H1 (cell line): ENCODE data around the gene TNFAIP2. TPM values are rescaled to one million over a fixed set of nuclear protein-coding genes. Genes with fewer than 3 reads are reported as not detected.

Source experiments
- CTCF ChIA-PET: fragments of 300-600 bp; sonication (Branson Sonifier 250); formaldehyde crosslinking; loops from one replicate; lab custom pipeline; 2021; ENCODE audit not compliant: partially characterized antibody; lab: Charles Lee
- POLR2A ChIA-PET: fragments of 300-600 bp; sonication (Branson Sonifier 250); formaldehyde crosslinking; loops from one replicate; lab custom pipeline; 2021; ENCODE audit warnings: inconsistent platforms; ENCODE audit not compliant: partially characterized antibody; lab: Charles Lee
- DNase-seq, 2 experiments: peaks; one replicate each; pipeline versions ENCODE4 v3.0.0 to v3.0.0-alpha.2; 2010 to 2022; ENCODE audit warnings: low spot score in 2 of 2, low read depth in 1 of 2, mixed read lengths in 1 of 2
- FAIRE-seq: peaks from 2 replicates; lab custom pipeline; 2011; peaks lifted over from hg19 to GRCh38; lab: Jason Lieb, UNC
- H2AFZ ChIP-seq: 2 replicates; pipeline ENCODE4 v1.8.1; 2012; ENCODE audit warnings: low read length, inconsistent platforms
- H2AK5ac ChIP-seq: 2 replicates; pipeline ENCODE4 v1.6.1; 2013; ENCODE audit warnings: low read depth, low read length
- H2BK120ac ChIP-seq: replicated peaks from 2 replicates; pipeline ENCODE3; 2013; ENCODE audit warnings: low read depth, low read length, inconsistent platforms
- H2BK12ac ChIP-seq: 2 replicates; pipeline ENCODE4 v1.6.1; 2013; ENCODE audit warnings: low read depth, low read length
- H2BK15ac ChIP-seq: 2 replicates; pipeline ENCODE4 v1.6.1; 2013; ENCODE audit warnings: low read length
- H2BK20ac ChIP-seq: 2 replicates; pipeline ENCODE4 v1.6.1; 2013; ENCODE audit warnings: low read length
- H2BK5ac ChIP-seq: 2 replicates; pipeline ENCODE4 v1.6.1; 2013; ENCODE audit warnings: low read depth, low read length
- H3K14ac ChIP-seq: 2 replicates; pipeline ENCODE4 v1.6.1; 2013; ENCODE audit warnings: inconsistent platforms; ENCODE audit not compliant: insufficient read length
- H3K18ac ChIP-seq: 2 replicates; pipeline ENCODE4 v1.6.1; 2013; ENCODE audit warnings: low read length; ENCODE audit errors: extremely low read depth
- H3K23ac ChIP-seq: 2 replicates; pipeline ENCODE4 v1.6.1; 2013; ENCODE audit warnings: inconsistent platforms; ENCODE audit not compliant: insufficient read length
- H3K23me2 ChIP-seq: 2 replicates; pipeline ENCODE4 v1.6.1; 2013; ENCODE audit warnings: low read depth, low read length
- H3K27ac ChIP-seq: 2 replicates; pipeline ENCODE4 v1.6.1; 2011; ENCODE audit warnings: low read depth, low read length, inconsistent platforms
- H3K27me3 ChIP-seq, 4 experiments: replicated peaks in 1 of 4; 1 replicate in 1 of 4; 2 replicates in 3 of 4; pipeline versions ENCODE4 v1.6.1 to v1.8.1; 2011 to 2013; ENCODE audit warnings: low read length in 3 of 4, mild to moderate bottlenecking in 3 of 4, inconsistent platforms in 2 of 4, mixed read lengths in 2 of 4, moderate library complexity in 1 of 4; ENCODE audit not compliant: control insufficient read depth in 3 of 4, insufficient read depth in 3 of 4; ENCODE audit errors: extremely low read depth in 1 of 4
- H3K36me3 ChIP-seq, 4 experiments: 2 replicates each; pipeline versions ENCODE4 v1.6.1 to v1.8.1; 2011 to 2013; ENCODE audit warnings: mild to moderate bottlenecking in 4 of 4, low read length in 3 of 4, moderate library complexity in 2 of 4, control low read depth in 1 of 4, inconsistent platforms in 1 of 4; ENCODE audit not compliant: insufficient read depth in 4 of 4, control insufficient read depth in 2 of 4
- H3K4ac ChIP-seq: replicated peaks from 2 replicates; pipeline ENCODE3; 2013; ENCODE audit warnings: low read length, low read depth, mixed read lengths, inconsistent platforms; ENCODE audit not compliant: insufficient read length
- H3K4me1 ChIP-seq, 4 experiments: replicated peaks in 1 of 4; 1 replicate in 1 of 4; 2 replicates in 3 of 4; pipeline versions ENCODE4 v1.6.1 to v1.8.1; 2011 to 2013; ENCODE audit warnings: low read length in 3 of 4, inconsistent platforms in 2 of 4, mixed read lengths in 1 of 4; ENCODE audit not compliant: insufficient read depth in 4 of 4, control insufficient read depth in 3 of 4
- H3K4me2 ChIP-seq, 2 experiments: 2 replicates each; pipeline versions ENCODE4 v1.6.1 to v1.8.1; 2011 to 2013; ENCODE audit warnings: low read depth in 2 of 2, low read length in 2 of 2, control low read depth in 1 of 2, inconsistent platforms in 1 of 2, mild to moderate bottlenecking in 1 of 2; ENCODE audit not compliant: insufficient read depth in 1 of 2
- H3K4me3 ChIP-seq, 4 experiments: fragments of 200-600, 300-600 bp in 1 of 4; sonication (generic), shearing (Covaris generic), sonication (Bioruptor Twin) in 1 of 4; 2 replicates each; pipeline versions ENCODE4 v1.5.1 to v1.8.1; 2011 to 2016; ENCODE audit warnings: low read length in 4 of 4, low read depth in 3 of 4, control low read depth in 2 of 4, inconsistent platforms in 2 of 4, mild to moderate bottlenecking in 2 of 4, mixed read lengths in 1 of 4, moderate library complexity in 1 of 4; ENCODE audit not compliant: insufficient read depth in 2 of 4; ENCODE audit errors: extremely low read depth in 1 of 4
- H3K56ac ChIP-seq: replicated peaks from 2 replicates; pipeline ENCODE3; 2013; ENCODE audit warnings: low read depth, mild to moderate bottlenecking, mixed read lengths, low read length, inconsistent platforms; ENCODE audit not compliant: insufficient read length
- H3K79me1 ChIP-seq: 2 replicates; pipeline ENCODE4 v1.6.1; 2013; ENCODE audit warnings: low read depth, low read length, control low read depth
- H3K79me2 ChIP-seq, 2 experiments: 2 replicates each; pipeline versions ENCODE4 v1.6.1 to v1.8.1; 2012 to 2013; ENCODE audit warnings: low read length in 2 of 2, mild to moderate bottlenecking in 2 of 2, inconsistent platforms in 1 of 2; ENCODE audit not compliant: insufficient read depth in 2 of 2, control insufficient read depth in 1 of 2
- H3K9ac ChIP-seq, 4 experiments: replicated peaks in 1 of 4; 1 replicate in 1 of 4; 2 replicates in 3 of 4; pipeline versions ENCODE4 v1.6.1 to v1.8.1; 2011 to 2013; ENCODE audit warnings: low read depth in 3 of 4, low read length in 3 of 4, control low read depth in 2 of 4, mild to moderate bottlenecking in 2 of 4, moderate library complexity in 2 of 4, inconsistent platforms in 1 of 4; ENCODE audit errors: extremely low read depth in 1 of 4
- H3K9me3 ChIP-seq, 2 experiments: 2 replicates each; pipeline versions ENCODE4 v1.6.1 to v1.8.1; 2012 to 2013; ENCODE audit warnings: mild to moderate bottlenecking in 2 of 2, moderate library complexity in 2 of 2, control low read depth in 1 of 2, inconsistent platforms in 1 of 2, low read depth in 1 of 2, low read length in 1 of 2, mixed read lengths in 1 of 2; ENCODE audit not compliant: insufficient read depth in 2 of 2
- H4K20me1 ChIP-seq, 2 experiments: replicated peaks in 1 of 2; 2 replicates each; pipeline versions ENCODE3 to v1.8.1; 2011 to 2013; ENCODE audit warnings: inconsistent platforms in 2 of 2, low read length in 2 of 2, mild to moderate bottlenecking in 1 of 2; ENCODE audit not compliant: insufficient read depth in 2 of 2, control insufficient read depth in 1 of 2
- H4K5ac ChIP-seq: 2 replicates; pipeline ENCODE4 v1.6.1; 2013; ENCODE audit warnings: low read length, low read depth, mixed read lengths, inconsistent platforms; ENCODE audit not compliant: insufficient read length
- H4K8ac ChIP-seq: 2 replicates; pipeline ENCODE4 v1.8.0; 2013; ENCODE audit warnings: mild to moderate bottlenecking, moderate library complexity, low read length, inconsistent platforms; ENCODE audit not compliant: insufficient read depth; ENCODE audit errors: extremely low read depth
- H4K91ac ChIP-seq: replicated peaks from 2 replicates; pipeline ENCODE3; 2013; ENCODE audit warnings: low read length, mixed read lengths, inconsistent platforms; ENCODE audit not compliant: insufficient read length
- CREB1 ChIP-seq: IDR thresholded peaks from 2 replicates; pipeline ENCODE4 v1.6.1; 2012; ENCODE audit warnings: inconsistent platforms
- TBP ChIP-seq: IDR thresholded peaks from 2 replicates; pipeline ENCODE4 v1.6.1; 2011; ENCODE audit warnings: low read depth, low read length, improper control_type of control experiment
- WGBS, 2 experiments: shearing (Covaris generic) in 1 of 2; methylation state at CpG; one replicate each; pipeline versions ENCODE4 v1.1.6 to v1.1.7; 2013 to 2015; ENCODE audit warnings: low lambda C conversion rate in 2 of 2, mixed read lengths in 2 of 2, inconsistent platforms in 1 of 2, low coverage in 1 of 2, missing lambda C conversion rate in 1 of 2; ENCODE audit not compliant: insufficient replicate concordance in 2 of 2, insufficient coverage in 1 of 2, insufficient read length in 1 of 2; ENCODE audit errors: extremely low coverage in 1 of 2, missing lambda C conversion rate in 1 of 2; 5-methylcytosine and 5-hydroxymethylcytosine counted together
- polyA plus RNA-seq, 7 experiments: library from polyadenylated mRNA; depleted of rRNA in 3 of 7; stranded (reverse) in 5 of 7; unstranded in 2 of 7; fragments of >200 nt in 5 of 7; fragments of 200-250 nt in 2 of 7; gene quantifications; 1 replicate in 5 of 7; 2 replicates in 1 of 7; 4 replicates in 1 of 7; pipeline versions ENCODE4 v1.2.1 to v1.2.3, GENCODE V29; 2011 to 2013; ENCODE audit warnings: missing spikeins in 2 of 7, mixed read lengths in 2 of 7
- total RNA-seq: library from RNA; stranded (reverse); fragmentation: NEBNext Ultra II Directional; extraction: Animal tissue kit (Norgen Biotek cat#: 25700); gene quantifications from 2 replicates; pipeline ENCODE4 v1.2.1, GENCODE V29; 2021

Gene TNFAIP2
- total and polyA plus RNA-seq, 2 of the 8 experiments (the other 6 are each of a cell fraction or from before 2014, with no cell fraction given) = 28.3 to 34.5 TPM

- no peak for TF ChIP-seq CREB1
- TF ChIP-seq TBP = no peak
- Histone ChIP-seq H3K56ac (no peak overlapping the region), H3K4ac (no peak overlapping the region), H3K27me3 (peaks cover 0 to 5% (median 0%) of the 10 kb centered on the region in 4 experiments; a peak in 3 of 7 replicates), H4K5ac (no peak overlapping the region), H4K8ac (no peak overlapping the region), H3K36me3 (no peaks in the 10 kb centered on the region), H3K79me2 (no peaks in the 10 kb centered on the region), H2BK12ac (0 out of 2 replicates have a peak overlapping the region, but pooled peaks have one; percentile 60), H3K14ac (no peak overlapping the region), H3K4me3 (no peak overlapping the region), H4K20me1 (no peaks in the 10 kb centered on the region), H2BK120ac (no peak overlapping the region), H3K18ac (peak overlapping the region; percentile 28; the same call in 1 of the 2 replicates), H2BK20ac (no peak overlapping the region), H3K4me2 (no peak overlapping the region), H3K23ac (no peak overlapping the region), H3K27ac (no peak overlapping the region), H3K9me3 (no peaks in the 10 kb centered on the region), H2BK5ac (peak overlapping the region; percentile 35; the same call in 1 of the 2 replicates), H2AFZ (no peak overlapping the region), H2BK15ac (no peak overlapping the region), H3K79me1 (no peaks in the 10 kb centered on the region), H3K9ac (no peak overlapping the region), H3K23me2 (peaks cover 3% of the 10 kb centered on the region; the same call in 1 of the 2 replicates), H4K91ac (no peak overlapping the region), H3K4me1 (peaks cover 0 to 20% (median 16%) of the 10 kb centered on the region in 4 experiments; a peak in 6 of 7 replicates), H2AK5ac (no peak overlapping the region)
- CTCF ChIA-PET = interaction anchor here (0.6 to 18.4 kb wide), 6 partner anchors 8 to 180 kb away, joined by 3 to 276 read pairs (median 5); no protein-coding TSS in a partner anchor
- DNase-seq (no peak), FAIRE-seq (no peak)
- POLR2A ChIA-PET = interaction anchor here (0.7 to 1.5 kb wide), 4 partner anchors 8 to 18 kb away, joined by 3 to 4 read pairs (median 4); no protein-coding TSS in a partner anchor
- WGBS, 2 experiments = 73% methylated on average over 9 of the region's 10 CpGs; no CpG with 5 or more reads in 1 of the 2 experiments
Measured at GRCh38 chr14:103118018-103118662, 5.1 kb upstream of the TNFAIP2 start.
